Esophagus muscularis mucosa (tissue), 4 donors: Measurements from ENCODE around the gene GOPC.

ENCODE experiments used
- EP300 ChIP-seq: sonication (generic); formaldehyde crosslinking; IDR thresholded peaks from one replicate; pipeline ENCODE4 v1.6.1; 2017; ENCODE audit warnings: antibody characterized with exemption
- POLR2A ChIP-seq: fragments of 450-650 bp; IDR thresholded peaks from one replicate; pipeline ENCODE4 v1.6.1; 2017; ENCODE audit warnings: antibody characterized with exemption, moderate library complexity, mild to moderate bottlenecking, low read depth
- POLR2AphosphoS5 ChIP-seq, 2 donors: sonication (generic); formaldehyde crosslinking; IDR thresholded peaks; one replicate each; pipeline ENCODE4 v1.6.1; 2017; ENCODE audit warnings: antibody characterized with exemption in 2 of 2
- TF ChIP-seq, protein P1 (sequence below), 3 experiments: fragments of 200-600 bp in 2 of 3; fragments of 450-650 bp in 1 of 3; sonication (generic) in 2 of 3; IDR thresholded peaks; one replicate each; pipeline ENCODE4 v1.5.1; 2017 to 2019; ENCODE audit warnings: antibody characterized with exemption in 3 of 3, mild to moderate bottlenecking in 2 of 3, moderate library complexity in 1 of 3

DNA sequence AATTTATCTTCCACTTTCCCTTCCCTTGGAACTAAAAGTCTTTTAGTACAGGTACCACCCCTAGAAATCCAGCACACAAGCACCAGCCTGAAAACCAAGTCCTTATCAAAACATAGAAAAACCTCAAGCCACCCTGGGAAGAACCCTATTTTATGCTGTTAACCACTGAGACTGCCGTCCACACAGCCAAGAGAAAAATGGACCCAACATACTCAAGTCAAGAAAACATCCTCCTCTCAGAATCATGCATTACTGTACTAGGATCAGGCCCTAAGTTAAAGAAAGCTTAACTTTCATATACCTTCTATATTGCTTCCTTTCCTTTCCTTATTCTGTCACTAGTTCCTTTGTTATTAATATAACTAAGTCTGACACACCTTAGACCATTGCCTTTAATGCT, 16.9 kb upstream of the GOPC start:
- TF ChIP-seq, protein P1, sequence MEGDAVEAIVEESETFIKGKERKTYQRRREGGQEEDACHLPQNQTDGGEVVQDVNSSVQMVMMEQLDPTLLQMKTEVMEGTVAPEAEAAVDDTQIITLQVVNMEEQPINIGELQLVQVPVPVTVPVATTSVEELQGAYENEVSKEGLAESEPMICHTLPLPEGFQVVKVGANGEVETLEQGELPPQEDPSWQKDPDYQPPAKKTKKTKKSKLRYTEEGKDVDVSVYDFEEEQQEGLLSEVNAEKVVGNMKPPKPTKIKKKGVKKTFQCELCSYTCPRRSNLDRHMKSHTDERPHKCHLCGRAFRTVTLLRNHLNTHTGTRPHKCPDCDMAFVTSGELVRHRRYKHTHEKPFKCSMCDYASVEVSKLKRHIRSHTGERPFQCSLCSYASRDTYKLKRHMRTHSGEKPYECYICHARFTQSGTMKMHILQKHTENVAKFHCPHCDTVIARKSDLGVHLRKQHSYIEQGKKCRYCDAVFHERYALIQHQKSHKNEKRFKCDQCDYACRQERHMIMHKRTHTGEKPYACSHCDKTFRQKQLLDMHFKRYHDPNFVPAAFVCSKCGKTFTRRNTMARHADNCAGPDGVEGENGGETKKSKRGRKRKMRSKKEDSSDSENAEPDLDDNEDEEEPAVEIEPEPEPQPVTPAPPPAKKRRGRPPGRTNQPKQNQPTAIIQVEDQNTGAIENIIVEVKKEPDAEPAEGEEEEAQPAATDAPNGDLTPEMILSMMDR (IDR thresholded peaks at IDR 0.05) = no peak
- TF ChIP-seq POLR2AphosphoS5 (IDR thresholded peaks at IDR 0.05) = no peak
- no peak for TF ChIP-seq EP300
- TF ChIP-seq POLR2A = no peak
